Measurements from ENCODE around the gene TMIGD3. TPM values are rescaled to one million over a fixed set of nuclear protein-coding genes. Genes with fewer than 3 reads are reported as not detected.

The TMIGD3 gene
- total and polyA plus RNA-seq, 2 of the 4 experiments (the other 2 are of a cell fraction): under 0.01 to 0.12 TPM

DNA sequence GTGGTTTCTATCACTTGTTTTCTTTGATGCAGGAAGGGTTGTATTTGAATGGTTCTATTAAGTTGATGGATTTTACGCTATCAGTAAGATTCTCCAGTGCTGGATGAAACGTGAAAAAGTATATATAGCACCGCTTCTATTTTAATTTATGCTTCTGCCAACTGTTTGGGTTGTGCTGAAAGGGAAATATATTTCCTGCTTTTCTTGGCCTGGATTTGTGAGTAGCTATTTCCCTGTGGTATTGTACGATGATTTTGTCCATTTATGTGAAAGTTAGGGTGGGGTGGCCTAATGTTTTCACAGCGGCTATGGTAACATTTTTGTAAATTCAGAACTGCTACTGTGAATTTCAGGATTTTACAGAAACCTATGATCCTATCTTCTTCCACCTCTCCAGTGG, 29.3 kb downstream of the TMIGD3 start:
- WGBS, 2 experiments (ENCODE audit: extremely low coverage in 2 of 2, insufficient read length in 1 of 2): no CpG with 5 or more reads among the region's 5 CpGs
- no peak overlapping the region for H2BK20ac ChIP-seq (ENCODE audit: low read depth, low read length)
- H4K20me1 ChIP-seq (ENCODE audit: insufficient read depth, low read length): no peaks in the 10 kb centered on the region
- dilution Hi-C loops (cut with HindIII; ENCODE audit: low sequenced_read_pairs, unreplicated experiment) (loop anchor here (25.0 kb wide), 1 partner anchor 288 kb away; the partner anchor contains the start of gene DDX20), in situ Hi-C loops (cut with MboI; ENCODE audit: low sequenced_read_pairs) (no loop called here), intact Hi-C loops (cut with micrococcal nuclease) (no loop called here)
- no peak overlapping the region for H3K18ac ChIP-seq (ENCODE audit: low read depth, low read length)
- H3K27ac ChIP-seq (ENCODE audit: insufficient read depth, low read length): no peak overlapping the region
- H3K9me3 ChIP-seq (ENCODE audit: control insufficient read depth, insufficient read depth, low read length): no peaks in the 10 kb centered on the region
- H2AK9ac ChIP-seq (replicated peaks; ENCODE audit: low read depth, low read length, poor library complexity): no peak overlapping the region
- H3K4me1 ChIP-seq (ENCODE audit: control insufficient read depth, insufficient read depth, low read length): no peaks in the 10 kb centered on the region
- H2BK15ac ChIP-seq (ENCODE audit: low read depth, low read length): no peak overlapping the region
- no peaks in the 10 kb centered on the region for H3K9me1 ChIP-seq (ENCODE audit: insufficient read depth, low read length)
- no peak overlapping the region for H3K4me2 ChIP-seq (ENCODE audit: low read depth, low read length)
- no peak overlapping the region for H3K14ac ChIP-seq (replicated peaks; ENCODE audit: low read depth, low read length)
- H3K4ac ChIP-seq (ENCODE audit: low read depth, low read length): no peak overlapping the region
- DNase-seq: no peak
- no peak overlapping the region for H4K5ac ChIP-seq (ENCODE audit: low read depth, low read length)
- no peak overlapping the region for H4K8ac ChIP-seq (ENCODE audit: low read depth in 2 of 2, low read length in 2 of 2)
- H3K56ac ChIP-seq (ENCODE audit: extremely low read depth, insufficient read depth, low read length): no peak overlapping the region
- H3K36me3 ChIP-seq (ENCODE audit: control insufficient read depth, insufficient read depth, low read length): peaks cover 4% of the 10 kb centered on the region
- ChIA-PET POLR2A (ENCODE audit: unreplicated experiment) (no interaction called here), CTCF (no interaction called here)
- H3K23ac ChIP-seq (ENCODE audit: low read depth, low read length): no peak overlapping the region
- ATAC-seq (ENCODE audit: low read depth): no peak
- BruUV-seq (replicated peaks): no TSS peak
- H2AFZ ChIP-seq (replicated peaks; ENCODE audit: low read length, poor library complexity): no peak overlapping the region
- H2BK120ac ChIP-seq (ENCODE audit: low read depth, low read length): no peak overlapping the region
- TF ChIP-seq CEBPB (IDR thresholded peaks at IDR 0.05; ENCODE audit: low read depth, low read length) (no peak), POLR2A (IDR thresholded peaks at IDR 0.05; ENCODE audit: low read depth, low read length) (no peak), MAFK (IDR thresholded peaks at IDR 0.05; ENCODE audit: low read depth, low read length) (no peak), SMC3 (IDR thresholded peaks at IDR 0.05; ENCODE audit: low read depth, low read length) (no peak), CHD1 (IDR thresholded peaks at IDR 0.05; ENCODE audit: low read depth, low read length) (no peak), MXI1 (IDR thresholded peaks at IDR 0.05; ENCODE audit: borderline replicate concordance, low read depth, low read length) (no peak), RCOR1 (IDR thresholded peaks at IDR 0.05; ENCODE audit: insufficient replicate concordance, low read length) (no peak), NFE2L2 (IDR thresholded peaks at IDR 0.05; ENCODE audit: low read depth, low read length) (no peak), RAD21 (IDR thresholded peaks at IDR 0.05; ENCODE audit: low read length) (no peak), ELK1 (IDR thresholded peaks at IDR 0.05; ENCODE audit: borderline replicate concordance, low read depth, low read length) (no peak), CTCF (conservative IDR thresholded peaks at IDR 0.05; ENCODE audit: low read depth, low read length) (no peak), FOS (IDR thresholded peaks at IDR 0.05; ENCODE audit: low read depth, low read length) (no peak), RFX5 (IDR thresholded peaks at IDR 0.05; ENCODE audit: low read depth, low read length) (no peak), MAZ (IDR thresholded peaks at IDR 0.05; ENCODE audit: borderline replicate concordance, low read depth, low read length) (no peak), BHLHE40 (IDR thresholded peaks at IDR 0.05; ENCODE audit: low read depth, low read length) (no peak)
- TF ChIP-seq, protein P1, sequence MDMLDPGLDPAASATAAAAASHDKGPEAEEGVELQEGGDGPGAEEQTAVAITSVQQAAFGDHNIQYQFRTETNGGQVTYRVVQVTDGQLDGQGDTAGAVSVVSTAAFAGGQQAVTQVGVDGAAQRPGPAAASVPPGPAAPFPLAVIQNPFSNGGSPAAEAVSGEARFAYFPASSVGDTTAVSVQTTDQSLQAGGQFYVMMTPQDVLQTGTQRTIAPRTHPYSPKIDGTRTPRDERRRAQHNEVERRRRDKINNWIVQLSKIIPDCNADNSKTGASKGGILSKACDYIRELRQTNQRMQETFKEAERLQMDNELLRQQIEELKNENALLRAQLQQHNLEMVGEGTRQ (IDR thresholded peaks at IDR 0.05; ENCODE audit: low read depth, low read length): no peak
- H2BK5ac ChIP-seq (ENCODE audit: low read depth, low read length, poor library complexity, severe bottlenecking): no peak overlapping the region
- H4K91ac ChIP-seq (ENCODE audit: insufficient read depth, low read depth, low read length): no peak overlapping the region
- H2AK5ac ChIP-seq (ENCODE audit: low read depth, low read length): no peak overlapping the region
- no peaks in the 10 kb centered on the region for H3K27me3 ChIP-seq (ENCODE audit: control insufficient read depth, insufficient read depth, low read length)
- H3K79me1 ChIP-seq (ENCODE audit: low read depth in 1 of 2, low read length in 2 of 2): no peaks in the 10 kb centered on the region
- H3K4me3 ChIP-seq (ENCODE audit: insufficient read depth, low read depth, low read length): no peak overlapping the region
- no peak overlapping the region for H3K9ac ChIP-seq (ENCODE audit: low read depth, low read length)
